Kidney capillary endothelial cell (primary cell): ENCODE measurements around the gene FAR2.
"Not testable (repeated sequence)": the region's sequence is repeated elsewhere in the genome, so short reads cannot be mapped to it uniquely, and the experiment has no call there.

Experiments used
- DNase-seq: peaks from one replicate; pipeline ENCODE4 v3.0.0-alpha.2; 2018; ENCODE audit warnings: low spot score

FAR2 gene

DNA sequence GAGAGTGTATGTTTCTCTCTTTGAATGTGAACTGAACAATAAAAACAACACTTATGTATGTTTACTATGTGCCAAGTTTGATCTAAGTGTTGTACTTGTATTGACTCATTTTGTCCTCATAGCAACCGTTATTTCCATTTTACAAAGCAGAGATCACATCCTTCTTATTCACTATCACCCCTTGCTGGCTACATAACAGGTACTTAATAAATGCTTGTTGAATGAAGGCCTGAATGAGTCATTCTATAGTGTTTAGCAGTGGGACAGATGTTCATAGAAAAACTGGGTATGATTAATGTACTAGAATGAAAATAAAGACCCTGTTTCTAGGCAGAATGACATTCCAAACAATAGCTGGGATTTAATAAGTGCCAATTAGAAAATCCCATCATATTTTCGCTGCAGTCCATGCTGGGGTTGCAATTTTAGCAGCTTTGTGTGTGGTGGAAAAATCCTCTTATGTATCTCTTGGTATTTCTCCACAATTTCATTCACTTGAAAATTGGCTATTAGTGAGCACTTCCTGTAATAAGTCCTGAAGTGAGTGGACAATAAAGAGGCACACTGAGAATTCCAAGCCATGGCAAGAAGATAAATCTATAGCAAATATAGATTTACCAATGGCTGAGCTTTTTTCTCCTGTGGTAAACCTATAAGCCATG, 86.0 kb downstream of the FAR2 start:
- DNase-seq: peak; percentile 91

DNA sequence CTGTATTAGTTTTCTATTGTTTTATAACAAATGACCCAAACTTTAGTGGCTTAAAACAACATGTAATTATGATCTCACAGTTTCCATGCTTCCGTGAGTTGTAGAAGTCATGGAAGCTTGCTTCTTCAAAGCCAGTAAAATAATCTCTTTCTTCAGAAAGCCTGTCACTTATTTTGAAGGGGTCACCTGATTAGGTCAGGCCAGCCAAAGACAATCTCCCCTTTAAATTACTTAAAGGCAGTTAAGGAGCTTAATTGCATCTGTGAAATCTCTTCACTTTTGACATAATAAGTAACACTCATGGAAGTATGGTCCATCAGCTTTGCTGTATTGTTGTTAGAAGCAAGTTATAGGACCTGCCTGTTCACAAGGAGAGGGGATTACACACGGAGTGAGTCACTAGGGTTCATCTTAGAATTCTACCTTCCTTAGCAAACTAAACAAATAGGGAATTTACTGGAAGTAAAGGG, 89.8 kb downstream of the FAR2 start:
- peak; percentile 38 for DNase-seq

DNA sequence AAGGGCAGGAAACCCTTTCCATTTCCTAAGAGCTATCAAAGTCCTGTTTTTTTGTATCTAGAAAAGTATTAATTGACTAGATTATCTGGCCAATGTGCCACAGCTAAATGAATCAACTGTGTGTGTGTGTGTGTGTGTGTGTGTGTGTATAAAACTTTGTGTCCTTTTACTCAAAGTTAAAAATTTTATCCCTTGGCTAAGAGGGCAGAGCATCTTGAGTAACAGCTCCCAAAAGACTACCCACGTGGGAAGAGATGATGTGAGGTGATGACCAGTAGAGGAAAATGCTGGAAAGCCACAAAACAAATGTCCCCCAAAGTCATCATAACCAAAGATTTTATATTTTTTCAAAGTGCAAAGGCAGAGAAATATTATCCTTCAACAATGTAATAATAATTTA, 90.3 kb downstream of the FAR2 start:
- no peak for DNase-seq

DNA sequence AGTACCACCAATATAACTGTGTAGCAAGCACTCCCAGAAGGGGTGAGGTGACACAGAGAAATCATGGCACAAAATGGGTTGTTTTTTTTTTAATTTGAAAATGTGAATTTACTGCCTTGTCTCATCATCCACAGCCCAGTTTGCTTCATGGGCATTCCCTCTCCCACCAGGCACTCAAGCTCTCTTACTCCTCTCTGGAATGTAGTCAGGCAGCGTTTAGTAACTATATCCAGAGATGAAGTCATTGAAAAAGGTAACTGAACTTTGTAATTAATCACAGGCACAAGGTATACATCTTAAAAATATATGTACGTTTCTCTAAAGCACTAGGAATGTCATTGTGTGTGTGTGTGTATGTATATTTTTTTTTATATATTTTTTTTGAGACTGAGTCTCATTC, 91.4 kb downstream of the FAR2 start:
- DNase-seq: no peak

DNA sequence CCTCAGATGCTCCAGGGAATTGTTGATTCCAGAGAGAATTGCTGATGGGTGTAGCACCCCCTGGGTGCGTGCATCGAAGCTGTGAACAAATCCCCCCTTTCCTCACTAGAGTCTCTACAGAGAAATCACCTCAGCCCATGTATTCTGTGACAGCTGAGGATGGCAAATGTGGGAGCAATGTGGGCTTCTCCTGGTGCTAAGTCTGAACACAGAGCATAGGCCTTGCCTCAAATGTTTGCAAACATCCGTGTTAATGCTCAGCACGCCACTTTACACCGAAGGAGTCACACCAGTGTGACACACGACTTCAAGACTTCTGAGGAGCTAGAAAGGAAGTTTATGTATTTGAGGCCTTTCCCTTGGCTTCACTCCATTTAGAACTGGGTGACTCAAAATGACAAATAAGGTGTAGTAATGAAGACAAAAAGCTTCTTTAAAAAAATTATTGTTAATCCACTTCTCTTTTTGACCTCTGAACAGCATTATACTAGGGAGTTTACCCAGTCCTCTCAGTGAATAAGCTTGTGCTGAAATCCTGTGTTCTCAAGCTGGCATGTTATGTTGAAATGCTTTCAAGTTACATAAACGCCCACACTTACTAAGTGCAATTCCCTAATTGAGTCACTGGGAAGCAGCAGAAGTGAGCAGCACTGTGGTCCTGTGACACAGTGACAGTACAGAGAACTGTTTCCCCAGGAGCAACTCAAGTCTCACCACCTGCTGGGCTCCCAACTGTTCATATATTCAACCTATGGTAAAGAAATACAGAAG, 92.9 kb downstream of the FAR2 start:
- DNase-seq: peak; percentile 91

DNA sequence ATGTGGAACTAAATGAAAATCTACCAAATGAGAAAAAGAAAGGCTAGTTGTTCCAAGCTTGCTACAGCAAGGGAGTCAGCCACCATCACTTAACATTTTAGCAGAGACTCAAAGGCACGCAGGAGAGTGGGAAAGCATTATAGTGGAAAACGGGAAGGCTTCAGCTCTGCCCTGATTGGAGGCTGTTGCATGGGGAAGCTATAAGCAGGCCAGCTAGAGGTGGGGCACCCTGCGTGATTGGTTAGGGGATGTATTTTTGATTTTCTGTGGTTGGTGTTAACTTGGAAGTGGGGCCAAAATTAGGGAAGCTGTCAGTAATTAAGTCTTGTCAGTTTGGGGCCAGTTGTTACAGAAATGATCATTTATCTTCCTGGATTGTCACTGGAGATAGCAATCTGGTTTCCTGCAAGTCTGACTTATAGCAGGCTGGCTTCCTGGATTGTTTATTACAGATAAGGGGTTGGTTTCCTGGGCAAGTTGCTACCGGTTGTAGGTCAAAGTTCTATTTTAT, 93.9 kb downstream of the FAR2 start:
- DNase-seq: peak; percentile 70

DNA sequence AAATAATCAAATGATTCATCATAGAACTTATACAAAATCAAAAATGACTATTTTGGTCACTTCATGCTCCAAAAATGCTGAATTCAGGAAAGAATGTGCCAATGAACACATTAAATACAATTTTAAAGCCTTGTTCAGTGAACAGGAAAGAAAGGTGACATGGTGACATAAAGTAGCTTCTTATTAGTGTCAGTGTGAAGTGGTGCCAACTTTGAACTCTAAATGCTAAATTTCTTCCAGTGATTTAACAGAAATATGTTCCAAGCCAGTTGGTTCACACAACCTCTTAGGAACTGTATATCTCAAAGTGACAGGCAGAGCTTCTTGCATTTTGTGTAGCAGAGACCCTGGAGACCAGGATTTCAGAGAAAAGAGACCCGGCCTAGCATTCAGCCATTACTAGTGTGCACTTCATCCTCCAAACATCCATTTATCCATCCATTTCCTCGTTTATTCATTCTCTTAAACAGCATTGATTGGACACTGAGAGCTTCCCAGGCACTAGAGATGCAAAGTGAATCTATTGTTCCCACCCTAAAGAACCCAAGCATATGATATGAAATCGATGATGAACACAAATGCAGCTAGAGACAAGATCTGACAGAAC, 95.2 kb downstream of the FAR2 start:
- DNase-seq: no peak

DNA sequence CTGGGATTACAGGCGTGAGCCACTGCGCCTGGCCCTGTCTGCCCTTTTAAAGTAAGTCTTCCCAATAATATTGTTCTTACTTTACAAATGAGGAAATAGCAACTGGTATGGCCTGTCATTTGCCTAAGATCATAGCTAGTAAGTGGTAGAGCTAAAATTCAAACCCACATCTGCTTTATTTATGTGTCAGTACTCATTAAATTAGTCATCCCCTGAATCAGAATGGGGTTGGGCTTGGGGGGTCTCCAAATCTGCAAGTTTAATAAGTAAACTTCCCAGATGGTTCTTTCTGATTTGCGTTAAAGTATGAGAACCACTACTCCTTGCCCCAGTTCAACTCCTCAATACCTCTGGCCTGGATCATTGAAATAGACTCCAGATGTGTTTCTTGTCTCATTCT, 96.2 kb downstream of the FAR2 start:
- no peak for DNase-seq

DNA sequence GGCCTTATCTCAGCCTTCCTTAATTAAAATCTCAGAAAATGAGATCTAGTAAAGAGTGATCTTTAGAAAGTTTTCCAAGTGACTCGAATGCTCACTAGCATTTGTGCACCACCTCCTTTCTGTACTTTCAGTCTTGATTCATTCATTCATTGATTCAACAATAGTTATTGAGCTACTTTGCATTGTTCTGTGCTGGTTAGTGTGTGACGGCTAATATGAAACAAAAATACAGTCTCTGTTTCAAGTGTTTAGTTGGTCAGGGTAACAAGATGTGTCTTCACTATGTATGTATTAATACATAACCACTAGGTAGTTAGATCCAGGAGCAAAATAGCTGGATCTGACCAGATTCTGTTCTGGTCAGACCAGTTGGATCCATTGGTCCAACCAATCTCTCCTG, 100.9 kb downstream of the FAR2 start:
- no peak for DNase-seq

DNA sequence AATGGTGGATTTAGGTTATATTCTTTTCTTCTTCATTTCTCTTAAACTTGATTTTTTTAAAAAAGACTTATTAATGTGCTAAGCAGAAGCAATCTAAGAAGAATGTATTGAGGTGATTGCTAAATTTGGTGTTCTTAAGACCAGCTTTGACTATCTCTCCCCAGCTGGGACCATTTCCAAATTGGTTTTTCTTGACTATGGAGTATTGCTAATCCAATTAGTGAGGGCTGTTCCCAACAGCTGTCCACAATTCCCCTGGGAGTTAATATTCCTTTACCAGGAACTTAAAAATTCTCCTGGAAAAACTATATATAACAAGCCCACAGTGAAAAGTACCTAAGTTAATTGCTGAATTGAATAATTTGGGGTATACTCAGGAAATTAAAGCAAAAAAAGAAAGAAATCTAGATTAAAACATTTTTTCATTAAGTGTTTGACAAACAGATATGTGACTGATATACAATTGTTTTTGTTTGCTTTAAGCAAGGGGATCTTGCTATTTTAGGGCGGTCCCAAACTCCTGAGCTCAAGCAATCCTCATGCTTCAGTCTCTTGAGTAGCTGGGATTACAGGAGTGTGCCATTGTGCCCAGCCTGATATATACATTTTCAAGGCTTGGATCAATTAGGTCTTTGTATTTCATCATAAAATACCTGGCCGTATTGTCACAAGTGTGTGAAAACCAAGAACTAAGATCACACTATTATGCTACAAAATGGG, 105.0 kb downstream of the FAR2 start:
- no peak for DNase-seq

DNA sequence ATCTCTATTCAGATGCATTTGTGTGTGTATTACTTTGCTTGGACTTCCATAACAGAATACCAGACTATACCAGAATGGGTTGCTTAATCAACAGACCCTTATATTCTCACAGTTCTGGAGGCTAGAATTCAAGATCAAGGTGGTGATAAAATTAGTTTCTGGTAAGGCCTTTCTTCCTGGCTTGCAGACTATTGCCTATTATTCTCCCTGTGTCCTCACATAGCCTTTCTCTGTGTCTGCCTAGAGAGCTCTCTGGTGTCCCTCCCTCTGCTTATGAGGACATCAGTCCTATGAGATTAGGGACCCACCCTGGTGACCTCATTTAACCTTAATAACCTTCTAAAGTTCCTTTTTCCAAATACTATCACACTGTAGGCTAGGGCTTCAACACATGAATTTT, 106.0 kb downstream of the FAR2 start:
- DNase-seq: no peak

DNA sequence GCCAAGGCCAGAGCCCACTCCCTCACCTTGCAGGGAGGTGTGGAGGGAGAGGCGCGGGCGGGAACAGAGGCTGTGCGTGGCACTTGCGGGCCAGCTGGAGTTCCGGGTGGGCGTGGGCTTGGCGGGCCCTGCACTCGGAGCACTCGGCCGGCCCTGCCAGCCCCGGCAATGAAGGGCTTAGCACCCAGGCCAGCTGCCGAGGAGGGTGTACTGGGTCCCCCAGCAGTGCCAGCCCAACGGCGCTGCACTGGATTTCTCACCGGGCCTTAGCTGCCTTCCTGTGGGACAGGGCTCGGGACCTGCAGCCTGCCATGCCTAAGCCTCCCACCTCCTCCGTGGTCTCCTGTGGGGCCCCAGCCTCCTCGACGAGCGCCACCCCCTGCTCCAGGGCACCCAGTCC, 107.5 kb downstream of the FAR2 start:
- DNase-seq: no peak

DNA sequence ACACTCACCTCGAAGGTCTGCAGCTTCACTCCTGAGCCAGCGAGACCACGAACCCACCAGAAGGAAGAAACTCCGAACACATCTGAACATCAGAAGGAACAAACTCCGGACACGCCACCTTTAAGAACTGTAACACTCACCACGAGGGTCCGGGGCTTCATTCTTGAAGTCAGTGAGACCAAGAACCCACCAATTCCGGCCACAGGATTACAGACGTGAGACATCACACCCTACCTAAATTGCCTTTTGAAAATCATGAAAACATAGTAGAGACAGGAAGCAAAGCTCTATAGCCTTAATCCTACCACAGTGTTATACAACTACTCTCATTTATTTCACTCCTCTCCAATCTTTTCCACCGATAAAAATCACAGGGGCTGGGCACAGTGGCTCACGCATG, 108.6 kb downstream of the FAR2 start:
- DNase-seq: not testable (repeated sequence)

DNA sequence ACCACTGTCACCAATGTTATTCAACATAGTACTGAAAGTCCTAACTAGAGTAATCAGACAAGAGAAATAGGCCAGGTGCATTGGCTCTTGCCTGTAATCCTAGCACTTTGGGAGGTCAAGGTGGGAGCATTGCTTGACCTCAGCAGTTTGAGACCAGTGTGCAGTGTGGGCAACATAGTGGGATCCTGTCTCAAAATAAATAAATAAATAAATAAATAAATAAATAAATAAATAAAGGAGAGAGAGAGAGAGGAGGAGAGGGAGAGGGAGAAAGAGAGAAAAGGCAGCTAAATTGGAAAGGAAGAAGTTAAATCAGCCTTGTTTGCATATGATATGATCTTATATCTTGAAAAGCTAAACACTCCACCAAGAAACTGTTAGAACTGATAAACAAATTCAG, 115.3 kb downstream of the FAR2 start:
- DNase-seq: no peak

DNA sequence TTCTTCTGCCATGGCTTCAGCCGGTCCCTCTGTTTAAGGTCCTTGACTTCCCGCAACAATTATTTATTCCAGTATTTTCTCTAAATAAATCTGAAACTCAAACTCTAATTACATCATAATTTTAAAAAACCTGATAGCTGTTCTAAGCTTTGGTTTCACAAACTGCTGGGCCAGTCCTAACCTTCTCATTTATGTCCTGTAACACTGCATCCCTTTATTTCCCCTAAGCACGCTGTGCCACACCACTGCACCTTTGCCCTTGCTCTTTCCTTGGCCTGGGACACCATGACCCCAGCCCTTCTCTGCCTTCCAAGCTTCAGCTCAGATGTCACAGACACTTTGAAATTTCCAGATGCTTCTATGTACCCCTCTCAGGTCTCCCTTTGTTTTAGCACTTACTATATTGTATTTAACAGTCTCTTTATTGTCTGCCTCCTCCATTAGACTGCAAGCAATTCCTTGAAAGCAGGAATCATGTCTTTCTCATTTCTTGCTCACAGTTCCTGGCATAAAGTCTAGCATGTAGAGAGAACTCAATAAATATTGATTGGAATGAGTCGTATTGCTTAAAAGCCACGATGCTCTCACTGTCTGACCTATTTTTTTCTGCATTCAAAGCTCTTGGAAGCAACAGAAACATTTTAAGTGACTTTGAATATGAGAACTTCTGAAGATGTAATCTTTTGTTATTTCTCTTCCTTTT, 120.8 kb downstream of the FAR2 start:
- DNase-seq: no peak

DNA sequence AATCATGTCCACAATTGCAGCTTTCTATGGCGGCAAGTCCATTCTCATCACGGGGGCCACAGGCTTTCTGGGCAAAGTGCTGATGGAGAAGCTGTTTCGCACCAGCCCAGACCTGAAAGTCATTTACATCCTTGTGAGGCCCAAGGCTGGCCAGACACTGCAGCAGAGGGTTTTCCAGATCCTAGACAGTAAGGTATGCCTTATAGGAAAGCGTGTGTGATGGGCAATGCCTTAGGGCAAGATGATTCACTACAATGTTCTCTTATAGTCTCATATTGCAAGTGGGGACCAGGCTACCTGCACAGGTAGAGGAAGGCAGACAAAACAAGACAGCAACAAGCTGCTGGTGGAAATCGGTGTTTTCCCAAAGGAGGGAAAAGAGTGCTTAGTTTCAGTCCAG, 121.4 kb downstream of the FAR2 start:
- DNase-seq: no peak

DNA sequence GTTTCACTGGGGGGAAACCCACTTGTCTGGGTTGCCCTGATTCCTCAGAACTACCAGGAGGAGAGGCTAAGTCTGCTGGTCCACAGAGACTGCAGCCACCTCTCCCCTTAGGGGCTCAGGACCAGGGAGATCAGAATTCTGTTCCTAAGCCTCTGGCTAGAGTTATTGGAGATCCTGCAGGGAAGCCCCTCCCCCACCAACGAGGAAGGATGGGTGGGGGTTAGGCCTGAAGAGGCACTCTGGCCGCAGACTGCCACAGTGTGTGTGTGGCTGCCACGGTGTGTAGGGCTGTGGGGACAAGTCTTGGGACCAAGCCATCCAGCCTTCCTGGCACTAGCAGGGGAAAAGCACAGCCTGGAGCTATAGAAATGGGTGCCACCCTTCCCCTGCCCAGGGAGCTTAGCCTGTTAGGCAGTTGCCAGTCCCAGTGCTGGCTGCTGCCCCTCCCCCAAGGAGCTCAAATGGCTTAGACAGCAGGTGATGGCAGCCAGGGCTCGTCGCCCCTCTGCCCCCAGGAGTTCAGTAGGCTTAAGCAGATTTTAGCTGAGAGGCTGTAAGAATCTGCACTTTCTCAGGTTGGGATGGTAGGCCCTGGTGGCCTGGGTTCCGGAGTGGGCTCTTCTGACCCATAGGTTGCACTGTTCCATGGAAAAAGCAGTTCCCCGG, 124.2 kb downstream of the FAR2 start:
- DNase-seq: no peak

DNA sequence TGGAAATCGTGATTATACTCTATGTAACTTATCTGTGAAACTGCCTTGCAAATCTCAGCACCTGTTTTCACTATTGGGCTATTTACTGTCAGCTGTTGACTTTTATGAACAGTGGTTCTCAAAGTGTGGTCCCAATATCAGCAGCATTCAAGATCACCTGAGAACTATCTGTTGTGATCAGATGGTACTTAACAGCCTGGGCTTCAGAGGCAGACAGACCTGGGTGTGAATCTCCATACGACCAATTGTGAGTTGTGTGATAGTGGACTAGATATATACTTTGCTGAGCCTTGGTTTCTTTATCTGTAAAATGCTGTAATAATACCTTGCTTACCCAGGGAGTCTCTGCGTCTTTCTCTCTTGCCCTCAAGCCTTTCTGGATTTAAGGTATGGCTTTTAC, 126.8 kb downstream of the FAR2 start:
- DNase-seq: no peak

DNA sequence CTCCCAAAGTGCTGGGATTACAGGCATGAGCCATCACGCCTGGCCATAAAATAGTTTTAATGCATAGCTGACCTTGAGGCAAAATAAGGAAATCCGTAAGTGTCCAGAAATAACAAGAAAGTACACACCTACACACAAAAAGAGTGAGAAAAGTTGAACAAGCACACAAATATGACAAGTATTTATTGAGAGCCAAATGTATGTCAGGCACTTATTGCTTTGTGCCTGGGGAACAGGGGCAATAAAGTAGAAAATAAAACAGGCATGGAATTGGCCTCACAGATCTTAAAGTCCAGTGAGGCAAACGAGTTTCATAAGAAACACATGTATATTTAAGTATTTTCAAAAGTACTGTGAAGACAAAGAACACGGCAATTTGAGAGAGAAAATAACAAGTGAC, 128.2 kb downstream of the FAR2 start:
- DNase-seq: no peak

DNA sequence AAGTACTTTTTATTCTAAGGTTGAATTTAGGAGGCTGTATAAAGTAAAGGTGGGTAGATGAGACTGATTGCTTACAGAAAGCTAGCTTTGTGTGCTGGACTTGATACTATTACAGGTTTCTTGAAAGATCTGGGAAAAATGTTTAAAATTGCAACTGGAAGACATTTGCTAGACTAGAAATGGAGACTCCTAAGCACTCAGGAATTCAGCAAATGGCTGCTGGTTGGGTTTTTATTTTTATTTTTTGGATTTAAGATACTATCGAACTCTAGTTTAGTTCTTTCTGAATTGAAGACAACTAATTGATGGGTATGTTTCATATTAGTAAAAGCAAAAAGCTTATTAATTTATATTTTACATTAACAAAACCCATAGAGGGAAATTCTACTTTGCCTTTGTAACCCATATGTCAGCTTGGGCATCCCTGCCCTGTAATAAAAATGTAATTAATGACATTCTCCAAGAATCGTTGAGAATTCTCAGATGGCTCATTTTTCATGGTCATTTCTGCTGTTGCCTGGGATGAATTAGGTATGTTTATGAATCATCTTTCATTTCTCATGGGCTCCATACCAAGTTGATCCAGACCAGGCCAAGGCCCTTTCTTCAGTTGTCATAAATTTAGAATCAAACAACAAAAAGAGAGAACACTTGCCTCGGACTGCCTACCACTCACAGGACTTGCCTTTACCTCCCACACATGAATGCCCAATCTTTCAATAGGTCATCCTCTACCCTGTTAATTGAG, 129.8 kb downstream of the FAR2 start:
- DNase-seq: no peak
